Retinal pigment epithelial cell (primary cell): Measurements from ENCODE around the gene RMND5A.

Source experiments
- DNase-seq: peaks from one replicate; pipeline ENCODE4 v3.0.0-alpha.2; 2010; ENCODE audit warnings: low read depth
- H3K4me3 ChIP-seq: 2 replicates; pipeline ENCODE4 v1.5.1; 2011; ENCODE audit warnings: mild to moderate bottlenecking, low read length, control low read depth, moderate library complexity
- TF ChIP-seq, protein P1 (sequence below): conservative IDR thresholded peaks from 2 replicates; pipeline ENCODE4 v1.5.1; 2011; ENCODE audit warnings: low read depth, low read length, control low read depth, inconsistent platforms

Gene RMND5A

GRCh38 chr2:86765310-86765695, 45.2 kb downstream of the RMND5A start:
- no peak overlapping the region for H3K4me3 ChIP-seq
- DNase-seq, result no peak
- TF ChIP-seq, protein P1, sequence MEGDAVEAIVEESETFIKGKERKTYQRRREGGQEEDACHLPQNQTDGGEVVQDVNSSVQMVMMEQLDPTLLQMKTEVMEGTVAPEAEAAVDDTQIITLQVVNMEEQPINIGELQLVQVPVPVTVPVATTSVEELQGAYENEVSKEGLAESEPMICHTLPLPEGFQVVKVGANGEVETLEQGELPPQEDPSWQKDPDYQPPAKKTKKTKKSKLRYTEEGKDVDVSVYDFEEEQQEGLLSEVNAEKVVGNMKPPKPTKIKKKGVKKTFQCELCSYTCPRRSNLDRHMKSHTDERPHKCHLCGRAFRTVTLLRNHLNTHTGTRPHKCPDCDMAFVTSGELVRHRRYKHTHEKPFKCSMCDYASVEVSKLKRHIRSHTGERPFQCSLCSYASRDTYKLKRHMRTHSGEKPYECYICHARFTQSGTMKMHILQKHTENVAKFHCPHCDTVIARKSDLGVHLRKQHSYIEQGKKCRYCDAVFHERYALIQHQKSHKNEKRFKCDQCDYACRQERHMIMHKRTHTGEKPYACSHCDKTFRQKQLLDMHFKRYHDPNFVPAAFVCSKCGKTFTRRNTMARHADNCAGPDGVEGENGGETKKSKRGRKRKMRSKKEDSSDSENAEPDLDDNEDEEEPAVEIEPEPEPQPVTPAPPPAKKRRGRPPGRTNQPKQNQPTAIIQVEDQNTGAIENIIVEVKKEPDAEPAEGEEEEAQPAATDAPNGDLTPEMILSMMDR, result no peak

GRCh38 chr2:86768189-86768949, 48.3 kb downstream of the RMND5A start:
- no peak overlapping the region for H3K4me3 ChIP-seq
- DNase-seq, result no peak
- TF ChIP-seq, protein P1, result no peak

- no peak overlapping the region for H3K4me3 ChIP-seq
- TF ChIP-seq, protein P1, result no peak
- no peak for DNase-seq
These were observed 49.7 kb downstream of the RMND5A start for GRCh38 chr2:86769838-86770237.

GRCh38 chr2:86770816-86771301, 50.8 kb downstream of the RMND5A start:
- H3K4me3 ChIP-seq, result no peak overlapping the region
- TF ChIP-seq, protein P1, result no peak
- no peak for DNase-seq

DNA sequence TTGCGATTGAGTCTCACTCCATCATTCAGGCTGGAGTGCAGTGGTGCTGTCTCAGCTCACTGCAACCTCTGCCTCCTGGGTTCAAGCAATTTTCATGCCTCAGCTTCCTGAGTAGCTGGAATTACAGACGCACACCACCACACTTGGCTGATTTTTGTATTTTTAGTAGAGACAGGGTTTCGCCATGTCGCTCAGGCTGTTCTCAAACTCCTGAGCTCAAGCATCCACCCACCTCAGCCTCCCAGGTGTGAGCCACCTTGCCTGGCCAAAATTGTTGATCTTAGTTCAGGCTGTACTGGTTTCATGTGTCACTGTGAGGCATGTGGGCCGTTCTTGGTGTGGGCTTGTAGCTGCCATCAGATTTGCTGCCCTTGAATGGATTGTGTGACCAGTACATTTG, 52.5 kb downstream of the RMND5A start:
- no peak overlapping the region for H3K4me3 ChIP-seq
- TF ChIP-seq, protein P1, result no peak
- DNase-seq, result no peak

GRCh38 chr2:86774862-86775261, 54.8 kb downstream of the RMND5A start:
- no peak overlapping the region for H3K4me3 ChIP-seq
- TF ChIP-seq, protein P1, result no peak
- DNase-seq, result no peak

- DNase-seq, result no peak
These were observed 55.2 kb downstream of the RMND5A start for GRCh38 chr2:86775338-86775737.

More at GRCh38 chr2:86775338-86775737, 55.2 kb downstream of the RMND5A start:
- no peak overlapping the region for H3K4me3 ChIP-seq
- TF ChIP-seq, protein P1, result no peak
